ENCODE results near the gene STMN3.

Gene STMN3

DNA sequence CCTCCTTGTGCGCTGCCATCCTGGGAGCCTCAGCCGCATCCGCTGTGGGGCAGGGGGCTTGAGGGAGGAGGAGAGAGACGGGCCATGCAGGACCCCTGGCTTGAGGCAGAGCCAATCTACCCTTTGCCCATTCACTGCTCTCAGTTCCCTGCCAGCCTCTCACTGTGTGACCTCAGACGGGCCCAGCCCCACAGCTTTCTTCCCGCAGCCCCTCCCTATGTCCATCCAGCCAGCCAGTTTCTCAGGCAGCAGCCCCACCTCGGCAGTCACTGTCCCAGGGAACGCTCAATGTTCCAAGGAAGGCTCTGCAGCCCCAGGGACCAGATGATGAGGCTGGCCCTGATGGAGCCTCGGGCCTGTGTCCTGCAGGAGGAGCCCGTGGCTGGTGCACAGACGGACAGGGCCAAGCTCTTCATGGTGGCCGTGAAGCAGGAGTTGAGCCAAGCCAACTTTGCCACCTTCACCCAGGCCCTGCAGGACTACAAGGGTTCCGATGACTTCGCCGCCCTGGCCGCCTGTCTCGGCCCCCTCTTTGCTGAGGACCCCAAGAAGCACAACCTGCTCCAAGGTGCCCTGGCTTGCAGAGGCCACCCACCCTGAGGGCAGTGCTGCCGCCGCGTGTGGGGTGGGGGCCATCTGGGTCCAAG is 39.3 kb upstream of the STMN3 start:
- DNase-seq (ENCODE audit: low read depth in 2 of 2): no peak

DNA sequence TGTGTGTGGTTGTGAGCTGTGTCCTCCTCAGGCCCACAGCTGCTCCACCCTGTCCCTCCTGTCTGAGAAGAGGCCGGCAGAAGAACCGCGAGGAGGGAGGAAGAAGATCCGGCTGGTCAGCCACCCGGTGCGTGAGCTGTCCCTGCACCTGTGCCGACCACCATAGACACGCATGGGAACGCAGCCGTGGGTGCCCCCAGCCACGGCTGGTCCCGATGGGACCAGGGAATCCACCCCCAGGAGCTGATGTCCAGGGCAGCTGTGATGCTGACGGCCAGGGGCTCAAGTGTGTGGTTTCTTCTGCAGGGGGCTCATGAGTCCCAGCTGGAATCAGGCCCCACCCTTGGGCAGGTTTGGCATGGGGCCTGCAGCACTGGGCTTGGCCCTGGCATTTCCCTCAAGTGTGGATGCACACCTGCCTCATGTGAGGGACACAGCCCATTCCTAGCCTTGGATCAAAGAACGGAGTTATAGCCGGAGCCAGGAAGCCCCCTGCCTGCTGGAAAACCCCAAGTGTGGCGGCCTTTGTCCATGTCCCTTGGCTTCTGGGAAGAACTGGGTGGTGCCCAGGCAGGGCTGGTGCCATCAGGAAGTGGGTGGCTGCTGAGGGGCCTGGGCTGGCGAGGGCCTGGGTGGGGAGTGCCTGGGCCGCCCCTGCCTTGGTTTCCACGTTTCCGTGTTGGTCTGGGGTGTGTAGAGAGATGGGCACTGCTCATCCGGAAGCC is 38.6 kb upstream of the STMN3 start:
- no peak for DNase-seq (ENCODE audit: low read depth in 2 of 2)

DNA sequence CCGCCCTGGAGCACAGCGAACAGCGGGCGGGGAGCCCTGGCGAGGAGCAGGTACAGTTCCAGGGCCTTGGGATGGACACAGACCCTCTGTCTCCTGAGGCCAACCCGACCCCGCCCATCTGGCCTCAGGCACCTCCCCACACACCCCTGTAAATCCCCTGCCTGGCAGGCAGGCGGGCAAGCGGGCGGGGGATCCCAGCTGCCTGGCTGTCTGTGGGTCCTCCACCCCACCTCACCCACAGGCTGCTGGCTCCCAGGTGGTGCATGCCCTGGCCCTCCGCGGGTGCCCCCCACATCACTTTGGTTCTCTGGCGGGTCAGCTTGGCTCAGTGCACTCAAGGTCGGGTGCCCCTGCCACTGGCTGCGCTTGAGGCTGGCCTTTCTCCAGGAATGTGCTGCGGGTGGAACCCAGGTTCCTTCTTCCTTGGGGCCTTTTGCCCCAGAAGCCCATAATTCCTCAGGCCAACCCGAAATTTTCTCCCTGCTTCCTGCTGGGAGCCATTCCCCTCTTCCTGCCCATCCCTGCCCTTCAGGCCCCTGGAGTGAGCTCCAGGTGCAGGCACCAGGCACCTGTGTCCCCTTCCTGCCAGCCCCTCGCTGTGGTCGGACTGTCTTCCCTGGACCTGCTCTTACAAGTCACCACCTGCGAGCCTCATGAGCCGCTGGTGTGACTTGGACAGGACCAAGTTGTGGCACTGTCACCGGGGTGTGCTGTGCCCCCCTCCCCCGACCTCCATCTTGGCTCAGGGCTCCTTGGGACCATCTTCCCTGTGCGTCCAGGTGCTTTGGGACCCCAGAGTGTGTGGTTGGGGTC is 37.9 kb upstream of the STMN3 start:
- no peak for DNase-seq (ENCODE audit: low read depth in 2 of 2)

DNA sequence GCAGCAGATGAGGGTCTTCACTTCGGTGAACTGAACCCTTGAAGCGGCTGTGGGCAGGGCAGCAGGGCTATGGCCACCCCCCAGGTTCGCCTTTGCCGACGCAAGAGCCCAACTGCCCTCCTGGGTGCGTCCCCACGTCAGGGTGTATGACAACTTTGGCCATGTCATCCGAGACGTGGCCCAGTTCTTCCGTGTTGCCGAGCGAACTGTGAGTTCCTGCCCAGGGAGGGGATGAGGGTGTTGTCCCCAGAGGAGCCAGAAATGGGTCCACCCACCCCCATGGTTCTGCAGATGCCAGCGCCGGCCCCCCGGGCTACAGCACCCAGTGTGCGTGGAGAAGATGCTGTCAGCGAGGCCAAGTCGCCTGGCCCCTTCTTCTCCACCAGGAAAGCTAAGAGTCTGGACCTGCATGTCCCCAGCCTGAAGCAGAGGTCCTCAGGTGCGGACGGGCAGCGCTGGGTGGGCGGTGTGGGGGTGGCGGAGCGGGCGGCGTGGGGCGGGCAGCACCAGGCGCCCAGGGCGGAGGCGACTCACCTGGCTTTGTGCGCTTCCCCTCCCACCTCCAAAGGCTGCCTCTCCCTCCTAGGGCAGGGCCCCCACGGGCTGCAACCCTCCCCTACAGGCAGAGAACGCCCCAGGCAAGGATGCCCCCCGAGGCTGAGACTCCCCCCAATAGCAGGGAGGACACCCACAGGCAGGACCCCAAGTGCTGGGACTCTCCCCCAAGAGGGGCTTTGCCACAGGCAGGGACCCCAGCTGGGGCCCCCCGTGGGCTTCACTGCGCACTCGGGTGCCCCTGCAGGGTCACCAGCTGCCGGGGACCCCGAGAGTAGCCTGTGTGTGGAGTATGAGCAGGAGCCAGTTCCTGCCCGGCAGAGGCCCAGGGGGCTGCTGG is 37.0 kb upstream of the STMN3 start:
- no peak for DNase-seq (ENCODE audit: low read depth in 2 of 2)

DNA sequence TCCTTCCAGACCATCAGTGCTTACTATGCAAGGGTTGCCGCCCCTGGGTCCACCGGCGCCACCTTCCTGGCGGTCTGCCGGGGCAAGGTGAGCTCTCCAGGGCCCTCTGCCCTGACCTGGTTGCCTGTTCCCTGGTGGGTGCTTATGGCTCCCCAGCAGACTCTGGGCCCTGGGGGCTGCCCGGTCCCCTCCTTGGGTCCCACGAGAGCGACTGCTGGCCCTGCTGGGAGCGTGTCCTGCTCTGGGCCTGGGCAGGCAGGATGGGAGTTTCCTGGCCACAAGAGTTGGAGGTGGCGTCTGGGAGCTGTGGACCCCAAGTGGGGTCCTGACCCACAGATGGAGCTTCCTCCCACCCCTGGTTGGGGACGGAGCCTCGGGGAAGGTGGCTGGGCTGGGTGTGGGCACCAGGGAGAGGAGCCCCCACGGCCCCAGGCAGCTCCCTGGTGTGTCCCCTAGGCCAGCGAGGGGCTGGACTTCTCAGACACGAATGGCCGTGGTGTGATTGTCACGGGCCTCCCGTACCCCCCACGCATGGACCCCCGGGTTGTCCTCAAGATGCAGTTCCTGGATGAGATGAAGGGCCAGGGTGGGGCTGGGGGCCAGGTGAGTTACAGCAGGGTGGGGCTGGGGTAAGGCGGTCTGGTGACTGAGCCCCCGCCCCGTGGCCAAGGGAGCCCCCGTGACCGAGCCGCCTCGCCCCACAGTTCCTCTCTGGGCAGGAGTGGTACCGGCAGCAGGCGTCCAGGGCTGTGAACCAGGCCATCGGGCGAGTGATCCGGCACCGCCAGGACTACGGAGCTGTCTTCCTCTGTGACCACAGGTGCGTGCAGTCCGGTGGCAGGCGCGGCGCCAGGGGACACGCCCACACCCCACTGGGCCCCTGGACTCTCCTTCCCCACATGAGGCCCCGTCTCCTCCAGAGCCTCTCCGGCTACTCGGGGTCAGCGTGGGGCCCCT is 36.1 kb upstream of the STMN3 start:
- no peak for DNase-seq (ENCODE audit: low read depth in 2 of 2)

DNA sequence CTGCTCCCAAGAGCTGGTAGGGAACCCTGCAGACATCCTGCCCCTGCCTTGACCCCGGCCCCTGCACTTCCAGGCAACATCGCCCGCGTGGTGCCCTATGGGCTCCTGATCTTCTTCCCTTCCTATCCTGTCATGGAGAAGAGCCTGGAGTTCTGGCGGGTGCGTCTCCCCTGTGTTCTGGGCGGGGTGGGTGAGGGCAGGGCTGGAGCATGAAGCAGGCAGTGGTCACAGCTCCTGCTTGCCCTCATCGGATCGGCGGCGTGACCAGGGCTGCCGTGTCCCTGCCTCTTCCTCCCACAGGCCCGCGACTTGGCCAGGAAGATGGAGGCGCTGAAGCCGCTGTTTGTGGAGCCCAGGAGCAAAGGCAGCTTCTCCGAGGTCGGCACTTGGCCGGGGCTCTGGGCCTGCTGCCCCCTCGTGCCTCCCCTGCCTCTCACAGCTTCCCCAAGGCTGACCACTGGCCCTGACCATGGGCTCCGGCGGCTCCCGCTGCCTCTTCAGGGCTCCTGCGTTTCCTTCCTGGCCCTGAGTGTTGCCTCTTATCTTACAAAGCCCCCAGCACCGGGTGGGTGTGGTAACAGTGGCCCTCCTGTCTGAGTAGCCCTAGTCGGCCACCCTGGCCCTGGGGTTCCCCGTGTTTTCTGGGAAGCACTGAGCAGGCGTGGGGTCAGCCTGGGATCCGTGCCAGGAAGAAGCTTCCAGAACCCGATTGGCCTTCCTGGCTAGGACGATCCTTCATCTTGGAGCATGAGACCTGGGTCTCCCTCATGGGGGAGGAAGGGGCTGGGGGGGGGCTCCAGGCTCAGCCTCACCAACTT is 35.2 kb upstream of the STMN3 start:
- no peak for DNase-seq (ENCODE audit: low read depth in 2 of 2)

DNA sequence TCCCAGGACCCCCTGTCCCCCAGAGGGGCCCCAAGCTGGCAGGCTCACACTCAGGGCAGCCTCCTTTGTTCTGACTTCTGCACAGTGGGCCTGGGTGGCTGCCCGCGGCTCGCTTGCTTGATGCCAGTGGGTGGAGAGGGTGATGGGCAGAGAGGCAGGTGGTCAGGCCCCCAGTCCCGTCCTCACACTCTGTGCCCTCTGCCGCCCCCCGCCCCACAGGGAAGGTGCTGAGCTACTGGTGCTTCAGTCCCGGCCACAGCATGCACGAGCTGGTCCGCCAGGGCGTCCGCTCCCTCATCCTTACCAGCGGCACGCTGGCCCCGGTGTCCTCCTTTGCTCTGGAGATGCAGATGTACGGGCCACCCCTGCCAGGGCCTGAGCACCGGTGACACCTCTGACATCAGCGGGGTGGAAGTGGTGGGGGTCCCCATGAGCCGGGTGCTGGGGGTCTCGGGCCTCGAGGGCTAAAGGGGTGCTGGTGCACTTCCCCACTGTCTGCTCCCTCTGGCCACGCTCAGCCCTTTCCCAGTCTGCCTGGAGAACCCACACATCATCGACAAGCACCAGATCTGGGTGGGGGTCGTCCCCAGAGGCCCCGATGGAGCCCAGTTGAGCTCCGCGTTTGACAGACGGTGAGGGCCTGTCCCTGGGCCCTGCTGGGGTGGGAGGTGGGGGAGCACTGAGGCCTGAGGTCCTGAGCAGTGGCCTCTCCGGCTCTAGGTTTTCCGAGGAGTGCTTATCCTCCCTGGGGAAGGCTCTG is 34.4 kb upstream of the STMN3 start:
- no peak for DNase-seq (ENCODE audit: low read depth in 2 of 2)

DNA sequence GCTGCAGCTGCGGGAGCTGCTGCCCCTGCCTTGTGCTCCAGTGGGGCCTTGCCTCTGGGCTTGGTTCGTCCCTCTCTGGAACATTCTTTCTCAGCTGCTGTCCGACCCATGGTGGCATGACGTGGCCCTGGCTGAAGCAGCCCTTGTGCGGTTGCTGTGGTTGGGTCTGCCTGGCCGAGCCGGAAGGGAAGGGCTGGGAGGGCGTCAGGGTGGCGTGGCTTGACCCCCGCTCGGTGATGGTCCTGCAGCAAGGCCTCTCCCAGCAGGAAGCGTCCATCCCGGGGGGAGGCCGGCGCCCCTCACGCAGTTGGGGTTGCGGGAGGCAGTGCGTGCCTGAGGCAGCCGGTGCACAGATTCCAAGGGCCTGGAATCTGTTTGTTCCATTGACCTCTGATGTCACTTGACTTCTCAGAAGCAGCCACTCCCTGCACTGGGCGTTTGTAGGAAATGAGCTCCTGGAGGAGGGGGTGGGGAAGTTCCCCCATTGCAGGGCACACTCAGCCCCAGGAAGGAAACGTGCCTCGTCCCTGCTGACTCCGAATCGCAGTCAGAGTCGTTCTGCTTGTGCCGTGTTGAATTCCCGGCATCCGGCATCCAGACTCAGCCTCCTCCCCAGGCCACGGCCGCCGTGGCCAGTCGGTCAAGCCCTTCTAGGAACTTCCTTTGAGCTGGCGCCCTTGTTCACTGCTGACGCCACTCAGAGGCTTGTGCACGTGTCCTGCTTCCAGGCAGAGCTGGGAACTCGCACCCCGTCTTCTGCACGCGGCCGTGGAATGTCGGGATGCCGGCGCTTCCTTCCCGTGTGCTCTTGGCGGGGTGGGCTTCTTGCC is 33.5 kb upstream of the STMN3 start:
- no peak for DNase-seq (ENCODE audit: low read depth in 2 of 2)

DNA sequence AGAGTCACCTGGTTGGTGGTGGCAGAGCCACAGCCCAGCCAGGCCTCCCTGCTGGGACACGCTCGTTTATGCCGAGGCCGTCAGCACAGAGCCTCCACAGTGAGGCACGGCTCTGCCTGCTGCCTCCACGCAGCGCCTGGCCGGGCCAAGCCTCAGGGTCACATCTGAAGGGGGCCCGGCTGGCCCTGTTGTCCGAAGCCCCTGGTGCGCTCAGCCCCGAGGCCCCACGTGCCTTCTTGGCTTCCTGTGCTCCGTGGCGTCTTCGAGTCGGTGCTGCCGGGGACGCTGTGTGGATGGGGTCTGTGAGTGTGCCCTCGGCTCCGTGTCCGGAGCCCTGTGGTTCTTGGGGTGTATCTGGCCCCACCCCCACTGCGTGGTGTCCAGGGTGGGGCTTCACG is 32.9 kb upstream of the STMN3 start:
- DNase-seq (ENCODE audit: low read depth in 2 of 2): no peak

DNA sequence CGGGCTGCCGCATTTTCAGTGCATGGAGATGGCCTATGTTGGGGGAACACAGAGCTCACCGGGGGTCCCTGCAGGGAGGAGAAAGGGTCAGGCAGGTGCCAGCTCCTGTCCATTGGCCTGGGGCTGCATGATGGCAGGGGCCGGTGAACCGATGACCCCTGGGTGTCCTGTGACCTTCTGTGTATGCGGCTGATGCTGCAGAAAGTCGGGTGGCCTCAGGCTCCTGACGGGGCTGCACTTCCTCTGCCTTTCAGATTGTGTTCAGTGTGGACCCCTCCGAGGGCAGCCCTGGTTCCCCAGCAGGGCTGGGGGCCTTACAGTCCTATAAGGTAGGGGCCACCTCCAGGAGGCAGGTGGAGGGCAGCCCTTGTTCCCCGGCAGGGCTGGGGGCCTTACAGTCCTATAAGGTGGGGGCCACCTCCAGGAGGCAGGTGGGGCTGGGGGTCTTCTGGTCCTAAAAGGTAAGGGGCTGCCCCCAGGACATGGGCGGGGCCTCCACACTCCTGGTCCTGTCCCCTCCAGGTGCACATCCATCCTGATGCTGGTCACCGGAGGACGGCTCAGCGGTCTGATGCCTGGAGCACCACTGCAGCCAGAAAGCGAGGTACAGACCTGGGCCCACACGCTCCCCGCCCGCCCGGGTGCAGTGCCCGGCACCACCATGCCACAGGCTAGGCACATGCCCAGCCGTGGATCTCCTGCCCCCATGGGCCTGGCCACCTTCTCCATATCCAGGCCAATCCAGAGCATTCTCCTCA is 32.2 kb upstream of the STMN3 start:
- DNase-seq (ENCODE audit: low read depth in 2 of 2): no peak

DNA sequence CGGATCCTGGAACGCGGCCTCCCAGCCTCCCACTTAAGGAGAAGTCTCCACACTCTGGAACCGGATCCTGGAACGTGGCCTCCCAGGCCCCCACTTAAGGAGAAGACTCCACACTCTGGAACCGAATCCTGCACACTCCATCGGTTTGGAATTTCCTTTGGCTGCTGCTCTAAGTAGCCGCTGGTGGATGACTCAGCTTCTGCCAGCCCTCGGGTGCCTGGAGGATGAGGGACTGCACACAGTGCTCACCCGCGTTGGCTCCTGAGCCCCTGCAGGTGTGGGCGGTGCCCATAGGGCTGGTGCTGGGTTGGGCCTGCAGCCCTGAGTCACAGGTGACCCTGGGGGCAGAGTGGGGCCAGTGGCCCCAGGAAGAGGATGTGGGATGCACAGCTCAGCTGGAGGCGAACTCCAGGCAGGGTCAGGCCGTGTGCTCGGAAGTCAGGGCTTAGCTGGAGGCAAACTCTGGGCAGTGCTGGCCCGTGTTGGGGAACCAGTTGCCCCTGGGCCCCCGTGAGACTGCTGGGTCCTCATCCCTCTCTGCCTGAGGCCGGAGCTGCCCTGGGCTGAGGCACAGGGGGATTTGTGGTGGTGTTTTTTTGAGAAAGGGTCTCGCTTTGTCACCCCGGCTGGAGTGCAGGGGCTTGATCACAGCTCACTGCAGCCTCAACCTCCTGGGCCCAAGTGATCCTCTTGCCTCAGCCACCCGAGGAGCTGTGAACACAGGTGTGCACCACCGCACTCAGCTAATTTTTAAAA is 29.3 kb upstream of the STMN3 start:
- no peak for DNase-seq (ENCODE audit: low read depth in 2 of 2)

DNA sequence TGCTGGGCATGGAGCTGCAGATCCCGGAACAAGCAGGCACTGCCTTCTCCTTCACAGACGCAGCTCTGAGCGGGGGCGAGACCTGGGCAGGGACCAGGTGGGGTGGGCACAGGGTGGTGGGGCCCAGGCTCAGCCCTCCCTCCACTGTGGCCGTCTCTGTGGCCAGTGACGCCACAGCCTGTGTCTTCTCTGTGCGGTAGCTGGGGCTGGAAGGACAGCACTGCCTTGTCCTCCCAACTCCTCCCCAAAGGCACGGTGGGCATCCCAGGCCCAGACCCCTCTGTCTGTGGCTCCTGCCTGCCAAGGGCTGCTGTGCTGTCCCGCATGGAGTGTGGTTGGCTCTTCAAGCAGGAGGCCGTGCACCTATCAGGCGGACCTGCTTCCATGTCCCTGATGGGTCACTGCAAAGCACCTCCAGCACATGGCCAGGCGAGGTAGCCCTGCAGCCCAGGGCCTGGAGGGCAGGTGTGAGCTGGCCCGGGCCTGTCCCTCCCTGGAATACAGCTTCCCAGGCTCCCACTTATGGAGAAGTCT is 28.5 kb upstream of the STMN3 start:
- DNase-seq (ENCODE audit: low read depth in 2 of 2): no peak

DNA sequence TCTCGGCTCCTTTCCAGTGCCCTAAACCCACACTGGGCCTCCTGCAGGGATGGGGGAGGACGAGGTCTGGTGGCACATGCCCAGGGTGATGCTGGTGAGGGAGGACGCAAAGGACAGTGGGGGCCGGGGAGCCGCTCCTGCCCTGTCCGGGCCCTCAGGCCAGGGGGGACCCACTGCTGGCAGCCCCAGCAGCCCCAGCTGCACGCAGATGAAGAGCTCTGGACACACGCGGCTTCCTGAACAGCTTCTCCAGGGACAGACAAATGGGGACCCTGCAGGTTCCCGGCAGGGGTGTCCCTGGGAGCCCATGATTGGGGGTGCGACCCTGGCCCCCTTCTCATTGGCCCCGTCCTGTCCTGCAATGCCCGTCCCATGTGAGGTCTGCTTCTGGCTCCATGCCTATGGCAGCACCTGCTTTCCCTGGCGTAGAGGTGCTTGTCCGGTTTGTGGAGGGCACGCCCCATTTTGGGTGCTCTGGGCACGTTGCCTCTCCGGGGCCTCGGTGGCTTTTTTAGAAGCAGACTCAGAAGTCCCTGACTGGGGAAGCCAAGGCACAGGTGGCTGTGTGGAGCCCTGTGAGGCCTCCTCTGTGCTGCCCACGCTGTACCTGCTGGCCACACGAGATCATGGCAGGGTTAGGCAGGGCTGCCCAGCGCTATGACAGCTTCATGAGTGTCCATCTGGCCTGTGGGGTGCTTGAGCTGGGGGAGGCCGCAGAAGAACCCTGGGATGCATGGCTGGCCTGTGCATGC is 27.8 kb upstream of the STMN3 start:
- no peak for DNase-seq (ENCODE audit: low read depth in 2 of 2)

DNA sequence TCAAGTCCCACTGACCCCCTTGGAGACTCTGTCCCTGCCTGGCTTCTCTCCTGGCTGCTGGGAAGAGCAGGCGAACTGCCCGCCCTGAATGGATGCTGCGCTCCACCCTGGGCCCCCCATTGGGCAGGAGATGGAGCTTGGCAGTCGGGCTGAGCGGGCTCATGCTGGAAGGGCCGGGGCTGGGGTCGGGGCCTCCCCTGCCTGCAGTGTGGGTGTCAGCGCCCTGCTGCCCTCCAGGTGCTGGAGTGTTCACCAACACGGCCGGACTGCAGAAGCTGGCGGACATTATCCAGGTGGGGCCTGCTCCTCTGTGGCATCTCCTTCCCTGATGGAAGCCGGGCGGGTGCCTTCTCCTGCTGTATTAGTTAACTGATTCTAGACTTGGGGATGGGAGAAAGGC is 27.2 kb upstream of the STMN3 start:
- DNase-seq (ENCODE audit: low read depth in 2 of 2): no peak

DNA sequence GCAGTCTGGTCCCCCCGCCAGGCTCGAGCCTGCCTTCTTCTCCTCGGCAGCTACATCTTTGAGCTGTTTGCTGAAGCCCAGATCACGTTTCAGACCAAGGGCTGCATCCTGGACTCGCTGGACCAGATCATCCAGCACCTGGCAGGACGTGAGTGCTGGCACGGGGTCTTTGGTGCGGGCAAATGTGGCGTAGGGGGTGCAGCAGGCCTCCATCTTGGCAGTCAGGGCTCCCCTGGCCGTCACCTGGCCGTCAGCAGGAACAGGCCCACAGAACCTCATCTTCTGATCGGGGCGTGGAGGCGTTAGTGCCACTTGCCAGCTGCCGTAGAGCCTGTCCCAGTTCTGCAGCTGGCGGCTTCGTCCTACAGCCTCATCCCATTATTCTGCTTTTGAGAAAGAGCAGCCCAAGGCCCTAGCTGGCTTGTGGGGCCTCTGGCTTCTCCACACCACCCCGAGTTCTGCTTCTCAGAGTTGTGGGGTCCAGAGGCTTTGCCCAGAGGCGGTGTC is 26.6 kb upstream of the STMN3 start:
- DNase-seq (ENCODE audit: low read depth in 2 of 2): no peak
